GM18505 (cell line): ENCODE measurements around the gene ADAP1.

Source experiments
- ATAC-seq: cut with Tn5 transposase; IDR thresholded peaks from one replicate; pipeline ENCODE4 v1.9.1; 2021; ENCODE audit not compliant: unreplicated experiment
- POLR2A ChIP-seq: IDR thresholded peaks from 4 replicates; pipeline ENCODE4 v1.6.1; 2011; ENCODE audit warnings: borderline replicate concordance; ENCODE audit not compliant: insufficient read depth, insufficient read length; ENCODE audit errors: extremely low read depth

Gene ADAP1

DNA sequence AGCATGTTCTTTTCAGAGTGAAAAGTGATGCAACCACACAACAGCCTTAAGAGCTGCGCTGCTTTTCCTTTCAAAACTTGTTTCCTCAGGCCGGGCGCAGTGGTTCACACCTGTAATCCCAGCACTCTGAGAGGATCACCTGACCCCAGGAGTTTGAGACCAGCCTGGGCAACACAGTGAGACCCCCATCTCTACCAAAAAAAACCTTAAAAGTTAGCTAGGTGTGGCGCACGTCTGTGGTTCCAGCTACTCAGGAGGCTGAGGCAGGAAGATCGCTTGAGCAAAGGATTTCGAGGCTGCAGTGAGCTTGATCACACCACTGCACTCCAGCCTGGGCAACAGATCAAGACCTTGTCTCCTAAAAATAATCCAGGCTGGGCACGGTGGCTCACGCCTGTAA is 18.8 kb upstream of the ADAP1 start:
- ATAC-seq, result no peak
- TF ChIP-seq POLR2A, result no peak

DNA sequence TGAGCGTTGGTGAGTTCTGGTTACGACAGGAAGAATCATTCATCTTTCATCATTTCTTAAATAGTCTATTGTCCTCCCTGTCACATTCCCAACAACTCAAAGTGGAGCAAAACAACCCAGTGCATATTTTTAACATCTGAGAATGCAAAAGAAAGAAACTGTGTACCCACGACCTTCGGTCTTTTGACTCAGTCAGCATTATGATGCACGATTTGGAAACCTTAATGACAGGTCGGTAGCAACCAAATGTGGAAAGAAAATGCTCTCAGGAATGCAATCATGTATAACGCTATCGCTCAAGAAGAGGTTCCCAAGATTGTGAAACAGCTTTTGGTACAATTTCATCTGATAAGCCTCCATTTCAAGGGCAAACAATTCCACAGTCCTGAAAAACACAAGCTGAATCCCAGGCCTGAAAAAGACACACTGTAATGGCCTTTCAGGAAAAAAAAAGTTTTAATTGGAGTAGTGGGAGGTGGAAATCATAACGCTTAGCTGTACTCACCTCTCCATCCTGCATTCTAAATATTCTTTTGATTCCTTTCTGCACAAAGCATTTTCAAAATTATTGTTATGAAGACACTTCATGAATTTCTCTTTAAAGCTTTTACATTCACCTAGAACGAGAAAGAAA is 18.3 kb upstream of the ADAP1 start:
- no peak for ATAC-seq

DNA sequence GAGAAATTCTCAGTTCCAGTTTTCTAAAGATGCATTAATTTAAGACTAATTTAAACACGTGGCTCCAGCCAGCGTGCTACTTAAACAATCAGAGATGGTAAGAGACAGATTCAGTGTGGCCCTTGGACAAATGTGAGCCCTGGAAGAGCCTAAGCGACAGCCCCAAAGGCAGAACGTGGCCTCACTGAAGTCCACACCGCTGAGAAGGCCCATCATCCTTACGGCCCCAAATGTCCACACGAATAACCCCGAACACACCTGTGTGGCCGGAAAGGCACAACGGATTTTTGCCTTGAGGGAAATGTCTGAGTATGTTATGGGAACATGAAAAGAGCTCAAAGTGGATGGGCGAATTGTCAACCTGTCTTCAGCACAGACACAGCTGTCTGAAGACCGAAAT is 17.6 kb upstream of the ADAP1 start:
- ATAC-seq, result no peak
- no peak for TF ChIP-seq POLR2A

More for the DNA sequence above, 18.3 kb upstream of the ADAP1 start:
- TF ChIP-seq POLR2A, result no peak

DNA sequence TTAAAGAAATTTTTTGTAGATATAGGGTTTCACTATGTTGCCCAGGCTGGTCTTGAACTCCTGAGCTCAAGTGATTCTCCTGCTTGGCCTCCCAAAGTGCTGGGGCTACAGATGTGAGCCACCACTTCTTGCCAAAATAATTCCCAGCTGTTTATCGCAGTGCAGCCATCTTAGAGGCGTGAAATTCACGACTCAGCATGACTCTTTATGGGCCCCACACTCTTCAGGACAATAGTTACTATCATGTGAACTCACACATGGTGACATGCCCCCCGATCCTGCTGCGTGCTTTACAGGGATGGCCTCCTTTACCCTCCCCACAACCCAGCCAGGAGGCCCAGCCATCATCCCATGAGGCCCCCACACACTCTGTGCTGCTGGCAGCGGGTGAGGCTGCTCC is 16.3 kb upstream of the ADAP1 start:
- no peak for ATAC-seq
- TF ChIP-seq POLR2A, result no peak

DNA sequence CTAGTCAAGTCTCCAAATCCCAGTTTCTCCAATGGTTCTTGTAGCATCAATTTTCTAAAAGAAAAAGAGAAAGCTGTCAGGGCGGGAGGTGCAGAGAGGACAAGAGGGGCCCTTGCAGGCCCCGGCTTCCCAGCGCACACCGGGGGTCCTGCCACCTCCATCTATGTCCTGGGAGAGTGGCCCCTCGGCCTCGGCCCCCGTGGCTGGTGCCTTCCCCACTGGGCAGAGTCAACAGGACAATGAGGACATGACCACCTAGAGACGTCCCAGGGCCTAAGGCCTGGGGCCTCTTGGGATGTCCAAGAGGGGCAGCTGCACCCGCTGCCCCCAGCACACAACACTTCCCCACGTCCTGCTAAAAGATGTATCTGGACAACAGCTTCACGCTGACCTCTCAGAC is 14.9 kb upstream of the ADAP1 start:
- no peak for ATAC-seq
- TF ChIP-seq POLR2A, result no peak

DNA sequence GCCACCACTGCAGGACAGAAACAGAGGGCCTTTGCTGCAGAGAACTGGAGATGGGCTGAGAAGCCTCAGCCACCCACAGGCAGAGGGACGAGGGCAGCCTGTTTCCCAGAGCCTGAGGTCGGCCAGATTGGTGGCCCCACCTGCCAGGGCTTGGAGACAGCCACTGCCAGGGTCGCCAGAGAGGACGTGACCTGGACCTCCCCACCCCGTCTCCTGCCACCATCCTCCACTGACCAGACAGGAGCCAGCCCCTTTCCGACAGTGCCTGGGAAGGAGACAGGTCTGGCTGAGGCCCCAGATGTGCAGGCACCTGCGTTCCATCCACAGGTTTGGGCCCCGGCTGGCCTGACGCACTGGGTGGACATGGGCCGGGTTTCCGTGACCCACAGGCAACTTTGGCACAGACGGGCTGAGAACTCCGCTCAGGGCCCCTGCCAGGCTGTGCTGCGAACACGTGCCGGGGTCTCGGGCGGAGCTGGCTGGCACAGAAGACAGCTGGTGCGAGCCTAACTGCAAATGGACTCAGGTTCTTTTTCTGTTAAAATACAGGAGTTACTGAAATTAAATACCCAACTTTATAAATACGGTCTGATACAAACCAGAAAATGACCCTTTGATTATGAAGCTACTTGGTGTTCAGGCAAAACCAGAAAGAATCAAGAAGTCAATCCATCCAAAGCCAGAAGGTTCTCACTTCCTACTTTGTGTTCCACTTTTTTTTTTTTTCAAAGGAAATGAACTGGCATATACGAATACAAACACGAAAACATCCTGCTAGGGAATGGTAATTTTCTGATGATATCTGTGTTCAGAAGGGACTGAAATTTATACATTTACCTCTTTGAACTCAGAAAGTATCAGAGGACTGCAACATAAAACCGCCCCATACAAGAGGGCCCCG is 14.0 kb upstream of the ADAP1 start:
- no peak for ATAC-seq

DNA sequence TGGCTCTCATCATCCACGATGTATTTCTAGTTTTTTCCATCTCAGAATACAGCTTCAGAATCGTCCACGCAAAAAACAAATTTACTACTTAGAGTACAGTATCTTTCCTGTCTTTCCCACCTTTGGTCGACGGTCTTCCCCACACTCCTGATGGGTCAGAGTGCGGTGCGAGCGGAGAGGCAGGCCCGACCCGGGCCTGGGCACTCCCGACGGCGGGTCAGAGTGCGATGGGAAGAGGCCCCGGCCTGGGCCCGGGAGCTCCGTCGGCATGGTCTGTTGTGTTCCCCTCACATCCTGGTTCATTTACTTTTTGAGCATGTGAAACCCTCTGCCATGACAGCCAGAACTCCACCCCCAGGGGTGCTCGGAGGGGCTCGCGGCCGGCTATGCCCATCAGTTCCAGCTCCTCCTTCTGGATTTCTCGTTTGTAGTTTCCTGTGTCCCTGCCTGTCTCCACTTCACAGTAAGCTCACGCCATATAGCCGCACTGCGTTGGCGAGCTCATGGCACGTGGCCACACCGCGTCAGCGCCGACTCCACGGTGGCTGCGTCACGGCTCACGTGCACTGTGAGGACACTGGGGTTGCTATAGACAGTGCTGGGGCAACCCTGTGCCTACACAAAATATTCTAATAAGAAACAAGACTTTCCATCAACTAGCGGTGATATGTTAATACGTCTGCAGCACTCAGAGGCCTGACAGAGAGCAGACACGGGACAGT is 13.0 kb upstream of the ADAP1 start:
- ATAC-seq, result no peak
- TF ChIP-seq POLR2A, result no peak

More for the DNA sequence above, 14.0 kb upstream of the ADAP1 start:
- TF ChIP-seq POLR2A, result no peak

DNA sequence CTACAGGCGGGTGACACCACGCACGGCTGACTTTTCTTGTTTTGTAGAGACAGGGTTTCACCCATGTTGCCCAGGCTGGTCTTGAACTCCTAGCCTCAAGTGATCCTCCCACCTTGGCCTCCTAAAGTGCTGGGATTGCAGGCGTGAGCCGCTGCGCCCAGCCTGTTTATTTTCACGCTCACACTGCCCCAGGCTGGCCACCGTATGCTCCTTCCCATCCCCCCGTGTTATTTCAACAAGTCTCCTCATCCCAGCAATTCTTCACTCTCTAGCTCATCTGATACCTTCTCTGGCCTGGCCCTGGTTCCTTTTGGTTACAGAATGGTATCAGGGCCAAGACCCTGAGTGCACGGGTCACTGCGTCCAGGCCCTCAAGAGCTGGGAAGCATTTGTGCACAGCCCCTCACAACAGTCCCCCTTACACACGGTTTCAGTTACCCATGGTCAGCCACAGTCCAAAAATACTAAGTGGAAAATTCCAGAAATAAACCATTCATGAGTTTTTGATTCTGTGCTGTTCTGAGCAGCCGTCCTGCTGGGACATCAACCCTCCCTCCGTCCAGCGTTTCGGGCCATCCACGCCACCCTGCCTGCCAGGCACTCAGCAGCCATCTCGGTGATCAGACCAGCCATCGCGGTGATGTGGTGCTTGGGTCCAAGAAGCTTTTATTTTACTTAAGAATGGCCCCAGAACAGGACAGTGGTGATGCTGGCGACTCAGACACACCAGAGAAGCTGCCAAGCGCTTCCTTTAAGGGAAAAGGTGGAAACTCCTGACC is 12.0 kb upstream of the ADAP1 start:
- no peak for TF ChIP-seq POLR2A

DNA sequence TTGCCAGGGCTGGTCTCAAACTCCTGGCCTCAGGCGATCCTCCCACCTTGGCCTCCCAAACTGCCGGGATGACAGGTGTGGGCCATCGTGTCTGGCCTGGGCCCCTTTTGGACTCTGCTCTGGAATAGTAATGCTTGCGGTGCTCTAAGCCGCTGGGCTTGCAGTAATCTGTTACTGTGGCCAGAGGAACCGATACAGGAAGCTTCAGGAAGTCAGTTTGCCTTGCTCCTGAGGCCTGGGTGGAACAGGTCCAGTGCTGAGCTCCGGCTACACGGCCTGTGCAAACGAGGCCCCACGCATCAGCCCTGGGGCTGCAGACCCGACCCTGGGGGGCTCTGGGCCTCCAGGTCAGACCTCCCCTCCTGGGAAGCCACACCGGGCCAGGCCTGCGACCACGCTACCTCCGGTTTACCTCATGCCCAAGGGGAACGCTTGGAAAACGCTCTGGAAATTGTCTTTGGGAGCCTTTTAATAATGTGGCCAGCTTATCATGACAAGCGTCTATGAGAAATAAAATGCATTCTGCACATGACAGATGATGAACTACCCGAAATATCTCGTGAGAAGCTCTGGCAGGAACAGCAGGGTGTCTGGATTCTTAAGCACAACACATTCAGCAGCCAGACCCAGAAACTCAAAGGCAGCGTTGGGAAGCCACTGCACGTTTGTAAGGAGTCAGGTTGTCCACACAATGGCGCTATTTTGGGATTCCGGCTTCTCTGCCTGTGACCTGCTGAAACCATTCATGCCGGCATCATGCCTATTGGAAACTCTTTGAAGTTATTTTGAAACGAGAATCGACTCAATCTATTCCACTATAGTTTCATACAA is 10.1 kb upstream of the ADAP1 start:
- no peak for TF ChIP-seq POLR2A
- ATAC-seq, result no peak

More for the DNA sequence above, 12.0 kb upstream of the ADAP1 start:
- ATAC-seq, result no peak

DNA sequence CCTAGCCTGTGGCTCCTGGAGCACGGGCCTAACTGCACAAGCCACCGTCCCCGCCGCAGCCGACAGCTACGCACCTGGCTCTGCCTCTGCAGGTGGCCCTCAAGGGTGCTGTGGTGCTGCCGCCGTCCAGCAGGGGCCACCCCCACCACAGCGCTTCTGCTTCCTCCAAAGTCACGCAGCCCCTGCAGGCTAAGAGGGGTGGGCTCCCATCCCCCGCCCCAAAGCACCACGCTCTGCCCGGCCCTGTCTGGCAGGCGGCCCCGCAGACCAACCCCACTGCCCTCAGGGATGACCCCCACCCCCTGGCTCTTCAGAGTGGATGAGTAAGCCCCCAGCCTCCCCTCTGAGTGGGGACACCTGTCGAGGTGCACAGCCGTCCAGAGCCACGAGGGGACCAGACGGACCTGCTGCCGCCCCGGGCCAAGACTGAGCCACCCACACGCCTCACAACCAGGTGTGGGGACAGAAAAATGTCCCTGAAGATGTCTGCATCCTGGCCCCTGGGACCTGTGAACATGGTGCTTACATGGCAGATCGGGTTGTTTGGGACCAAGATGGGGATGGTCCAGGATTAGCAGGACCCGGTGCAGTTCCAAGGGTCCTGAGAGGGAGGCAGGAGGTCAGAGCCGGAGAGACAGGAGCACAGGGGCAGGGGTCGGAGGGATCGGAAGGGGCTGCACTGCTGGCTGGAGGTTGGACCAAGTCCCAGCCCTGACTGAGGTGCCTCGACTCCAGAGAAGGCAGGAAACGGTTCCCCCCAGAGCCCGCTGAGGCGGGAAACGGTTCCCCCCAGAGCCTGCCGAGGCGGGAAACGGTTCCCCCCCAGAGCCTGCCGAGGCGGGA is 9.0 kb upstream of the ADAP1 start:
- ATAC-seq, result no peak

DNA sequence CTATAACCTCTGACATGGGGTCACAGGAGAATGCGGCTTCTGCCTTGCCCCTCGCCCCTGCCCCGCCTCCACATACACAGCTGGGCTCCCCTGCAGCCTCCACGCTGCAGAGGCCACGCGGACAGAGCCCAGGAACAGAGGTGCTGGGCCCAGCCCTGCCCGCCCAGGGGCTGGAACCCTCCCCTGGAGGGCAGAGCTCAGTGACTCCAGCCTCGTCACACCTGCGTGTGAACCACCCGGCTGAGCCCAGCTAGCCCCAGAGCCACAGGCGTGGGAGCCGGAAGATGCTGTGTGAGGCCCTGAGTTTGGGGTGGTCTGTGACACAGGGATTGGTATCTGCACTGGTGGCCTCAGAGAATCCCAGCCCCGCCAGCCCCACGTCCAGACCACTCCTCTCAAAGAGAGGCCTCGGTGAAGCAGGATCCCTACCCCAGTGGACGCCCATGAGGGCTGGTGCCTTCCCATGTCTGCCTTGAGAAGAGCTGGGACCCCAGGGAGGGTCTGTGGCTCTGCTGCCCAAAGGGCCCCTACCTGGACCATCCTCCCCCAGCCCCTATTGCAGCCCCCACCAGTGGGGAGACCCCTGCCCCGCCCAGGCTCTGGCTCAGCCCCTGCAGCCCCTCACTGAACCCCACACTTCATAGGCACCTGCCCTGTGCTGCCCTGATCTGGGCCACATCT is 8.1 kb upstream of the ADAP1 start:
- ATAC-seq, result no peak
- TF ChIP-seq POLR2A, result no peak

More for the DNA sequence above, 9.0 kb upstream of the ADAP1 start:
- no peak for TF ChIP-seq POLR2A
